Left ventricle myocardium inferior (tissue), 1 donor: ENCODE results near the gene TBCK. TPM values are rescaled to one million over a fixed set of nuclear protein-coding genes. Genes with fewer than 3 reads are reported as not detected.

Experiments used
- DNase-seq: peaks from one replicate; pipeline ENCODE4 v3.0.0-alpha.2; 2020
- H3K27ac ChIP-seq: fragments of 200-600 bp; replicated peaks from 2 replicates; pipeline ENCODE4 v1.8.0; 2021
- H3K27me3 ChIP-seq: fragments of 200-600 bp; 2 replicates; pipeline ENCODE4 v1.8.0; 2021; ENCODE audit warnings: low read depth
- H3K36me3 ChIP-seq: fragments of 200-600 bp; 2 replicates; pipeline ENCODE4 v1.8.0; 2021
- H3K4me1 ChIP-seq: fragments of 200-600 bp; 2 replicates; pipeline ENCODE4 v1.8.0; 2021
- H3K4me3 ChIP-seq: fragments of 200-600 bp; 2 replicates; pipeline ENCODE4 v1.8.0; 2021; ENCODE audit warnings: mild to moderate bottlenecking, moderate library complexity
- H3K9me3 ChIP-seq: fragments of 200-600 bp; replicated peaks from 2 replicates; pipeline ENCODE4 v1.8.0; 2021
- CTCF ChIP-seq: fragments of 200-600 bp; IDR thresholded peaks from 2 replicates; pipeline ENCODE4 v1.8.0; 2021; ENCODE audit warnings: antibody characterized with exemption, mild to moderate bottlenecking, borderline replicate concordance
- intact Hi-C: fragments of 100-400 bp; cut with micrococcal nuclease; formaldehyde crosslinking; loops from one replicate; pipeline ENCODE4 v1.11.0; 2022
- total RNA-seq: library from RNA; stranded (reverse); fragmentation: NEBNext Ultra II Directional; extraction: Animal tissue kit (Norgen Biotek cat#: 25700); gene quantifications from one replicate; pipeline ENCODE4 v1.2.1, GENCODE V29; 2021
- donor health status: DM: no; HTN: yes; CAD: no; lungs with severe emphysema.

Gene TBCK
- total RNA-seq, 1 donor from 2014 or later, result 20.3 TPM

- H3K27ac ChIP-seq, result peak overlapping the region; percentile 92
- intact Hi-C loops, result no loop called here
- no peaks in the 10 kb centered on the region for H3K9me3 ChIP-seq
- no peak for DNase-seq
- H3K36me3 ChIP-seq, result peaks cover 8% of the 10 kb centered on the region
- no peaks in the 10 kb centered on the region for H3K27me3 ChIP-seq
- peaks cover 57% of the 10 kb centered on the region for H3K4me1 ChIP-seq
- peak overlapping the region; percentile 76 for H3K4me3 ChIP-seq
- no peak for TF ChIP-seq CTCF
Observed at GRCh38 chr4:106316773-106317409, 882 bp upstream of the TBCK start.

- no peak for TF ChIP-seq CTCF
- intact Hi-C loops, result no loop called here
- peaks cover 56% of the 10 kb centered on the region for H3K4me1 ChIP-seq
Observed at GRCh38 chr4:106315476-106315967, 487 bp downstream of the TBCK start.

DNA sequence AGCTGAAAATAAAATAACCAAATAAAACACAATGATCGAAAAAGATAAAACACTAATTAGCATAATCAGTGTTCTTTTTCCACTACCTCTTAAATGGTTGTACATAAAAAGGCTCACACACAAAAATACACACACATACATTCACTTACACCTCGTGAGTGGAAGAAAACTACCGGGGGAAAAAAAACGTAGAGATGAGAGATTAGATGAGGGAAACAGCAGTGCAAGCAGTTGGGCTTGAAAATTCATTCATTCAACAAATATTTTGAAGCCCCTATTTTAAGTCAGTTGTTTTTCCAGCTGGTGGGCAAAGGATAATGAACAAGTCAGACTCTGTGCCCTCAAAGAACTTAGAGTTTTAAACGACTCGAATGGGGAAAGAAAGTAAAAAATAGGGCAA, 1.0 kb downstream of the TBCK start:
- intact Hi-C loops, result no loop called here
- no peak for DNase-seq

More at GRCh38 chr4:106315476-106315967, 487 bp downstream of the TBCK start:
- peak overlapping the region; percentile 92 for H3K27ac ChIP-seq
- no peak for DNase-seq
- peak overlapping the region; percentile 76 for H3K4me3 ChIP-seq
- H3K27me3 ChIP-seq, result no peaks in the 10 kb centered on the region
- no peaks in the 10 kb centered on the region for H3K9me3 ChIP-seq
- no peaks in the 10 kb centered on the region for H3K36me3 ChIP-seq

GRCh38 chr4:106312997-106313522, 2.9 kb downstream of the TBCK start:
- Histone ChIP-seq H3K36me3 (peaks cover 7% of the 10 kb centered on the region), H3K27ac (no peak overlapping the region), H3K4me3 (no peak overlapping the region), H3K27me3 (no peaks in the 10 kb centered on the region), H3K9me3 (no peaks in the 10 kb centered on the region), H3K4me1 (peaks cover 44% of the 10 kb centered on the region)
- intact Hi-C loops, result no loop called here
- no peak for DNase-seq
- no peak for TF ChIP-seq CTCF

More for the DNA sequence above, 1.0 kb downstream of the TBCK start:
- TF ChIP-seq CTCF, result no peak
- Histone ChIP-seq H3K27me3 (no peaks in the 10 kb centered on the region), H3K36me3 (no peaks in the 10 kb centered on the region), H3K4me1 (peaks cover 56% of the 10 kb centered on the region), H3K27ac (no peak overlapping the region), H3K9me3 (no peaks in the 10 kb centered on the region), H3K4me3 (peak overlapping the region; percentile 76)

DNA sequence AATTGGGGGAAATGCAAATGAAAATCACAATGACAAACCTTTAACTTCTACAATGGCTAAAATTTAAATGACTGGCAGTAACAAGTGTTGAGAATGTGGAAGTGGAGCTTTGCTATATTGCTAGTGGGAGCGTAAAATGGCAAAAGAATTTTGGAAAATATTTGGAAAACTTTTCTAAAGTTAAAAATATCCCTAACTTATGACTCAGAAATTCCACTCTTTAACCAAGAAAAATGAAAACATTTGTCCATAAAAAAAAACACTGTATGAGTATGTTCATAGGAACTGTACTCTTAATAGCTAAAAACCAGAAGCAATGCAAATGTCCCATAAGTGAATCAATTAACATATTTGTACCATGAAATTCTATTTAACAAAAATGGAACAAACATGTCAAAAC, 3.6 kb downstream of the TBCK start:
- Histone ChIP-seq H3K27me3 (no peaks in the 10 kb centered on the region), H3K36me3 (peaks cover 8% of the 10 kb centered on the region), H3K27ac (no peak overlapping the region), H3K4me1 (peaks cover 37% of the 10 kb centered on the region), H3K9me3 (no peaks in the 10 kb centered on the region), H3K4me3 (no peak overlapping the region)
- intact Hi-C loops, result no loop called here
- DNase-seq, result no peak
- TF ChIP-seq CTCF, result no peak
